ENCODE data around the gene GREB1. TPM values are rescaled to one million over a fixed set of nuclear protein-coding genes. Genes with fewer than 3 reads are reported as not detected.

The GREB1 gene
- total and polyA plus RNA-seq, 2 of the 4 experiments (the other 2 are of a cell fraction): 0.05 TPM; not detected in 1

DNA sequence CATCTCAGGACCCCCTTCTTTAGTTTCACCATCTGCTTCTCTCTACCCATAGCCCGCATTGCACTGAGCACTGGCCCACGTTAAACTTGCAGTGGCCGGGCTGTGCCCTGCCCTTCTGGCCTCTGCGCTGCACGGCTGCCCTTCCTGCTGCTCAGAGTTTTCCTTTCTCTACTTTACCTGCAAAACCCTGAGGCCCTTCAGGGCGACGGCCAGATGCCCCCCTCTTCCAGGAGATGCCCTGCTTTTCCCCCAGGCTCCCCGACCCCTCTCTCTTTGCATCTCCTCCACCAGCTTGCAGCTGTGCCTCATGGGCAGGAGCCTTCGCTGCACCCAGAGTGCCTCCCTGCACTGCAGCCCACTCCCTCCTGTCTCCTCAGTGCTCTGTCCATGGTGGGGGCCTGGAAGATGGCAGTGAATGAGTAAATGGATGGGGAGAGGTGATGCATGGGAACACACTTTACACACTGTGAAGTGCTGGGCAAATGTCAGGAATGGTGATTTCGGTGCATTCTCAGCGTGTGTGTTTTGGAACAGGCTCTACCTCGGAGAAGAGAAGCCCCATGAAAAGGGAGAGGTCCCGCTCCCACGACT is 82.3 kb downstream of the GREB1 start:
- POLR2A ChIA-PET (ENCODE audit: unreplicated experiment): no interaction called here
- dilution Hi-C loops (cut with HindIII; ENCODE audit: low sequenced_read_pairs, unreplicated experiment): no loop called here

More for the DNA sequence above, 82.3 kb downstream of the GREB1 start:
- Histone ChIP-seq H3K4me1 (ENCODE audit: control insufficient read depth, insufficient read depth, low read length) (peaks cover 3% of the 10 kb centered on the region; the same call in 1 of the 2 replicates), H4K91ac (ENCODE audit: insufficient read depth, low read depth, low read length) (no peak overlapping the region), H3K27ac (ENCODE audit: insufficient read depth, low read length) (no peak overlapping the region), H3K4me2 (ENCODE audit: low read depth, low read length) (no peak overlapping the region), H2BK5ac (ENCODE audit: low read depth, low read length, poor library complexity, severe bottlenecking) (no peak overlapping the region), H2AFZ (replicated peaks; ENCODE audit: low read length, poor library complexity) (peak overlapping the region; percentile 33), H3K36me3 (ENCODE audit: control insufficient read depth, insufficient read depth, low read length) (no peaks in the 10 kb centered on the region), H3K4ac (ENCODE audit: low read depth, low read length) (no peak overlapping the region), H2BK15ac (ENCODE audit: low read depth, low read length) (no peak overlapping the region), H2AK9ac (replicated peaks; ENCODE audit: low read depth, low read length, poor library complexity) (no peak overlapping the region), H4K20me1 (ENCODE audit: insufficient read depth, low read length) (no peaks in the 10 kb centered on the region), H3K56ac (ENCODE audit: extremely low read depth, insufficient read depth, low read length) (no peak overlapping the region), H3K79me1 (ENCODE audit: low read depth in 1 of 2, low read length in 2 of 2) (no peaks in the 10 kb centered on the region), H3K4me3 (ENCODE audit: insufficient read depth, low read depth, low read length) (no peak overlapping the region), H4K5ac (ENCODE audit: low read depth, low read length) (no peak overlapping the region), H3K9me3 (ENCODE audit: control insufficient read depth, insufficient read depth, low read length) (no peaks in the 10 kb centered on the region; the same call in 1 of the 2 replicates), H3K9me1 (ENCODE audit: insufficient read depth, low read length) (no peaks in the 10 kb centered on the region), H3K14ac (replicated peaks; ENCODE audit: low read depth, low read length) (no peak overlapping the region), H3K18ac (ENCODE audit: low read depth, low read length) (no peak overlapping the region), H4K8ac (ENCODE audit: low read depth in 2 of 2, low read length in 2 of 2) (no peak overlapping the region), H3K9ac (ENCODE audit: low read depth, low read length) (no peak overlapping the region), H2BK120ac (ENCODE audit: low read depth, low read length) (no peak overlapping the region), H2AK5ac (ENCODE audit: low read depth, low read length) (no peak overlapping the region), H2BK20ac (ENCODE audit: low read depth, low read length) (no peak overlapping the region), H3K23ac (ENCODE audit: low read depth, low read length) (no peak overlapping the region), H3K27me3 (ENCODE audit: control insufficient read depth, insufficient read depth, low read length) (peaks cover 22% of the 10 kb centered on the region)
- CTCF ChIA-PET: no interaction called here
- intact Hi-C loops (cut with micrococcal nuclease) (no loop called here), in situ Hi-C loops (cut with MboI; ENCODE audit: low sequenced_read_pairs) (no loop called here)
- no peak for TF ChIP-seq POLR2A (IDR thresholded peaks at IDR 0.05; ENCODE audit: low read depth, low read length)
- TF ChIP-seq MAFK (IDR thresholded peaks at IDR 0.05; ENCODE audit: low read depth, low read length): no peak
- TF ChIP-seq, protein P1, sequence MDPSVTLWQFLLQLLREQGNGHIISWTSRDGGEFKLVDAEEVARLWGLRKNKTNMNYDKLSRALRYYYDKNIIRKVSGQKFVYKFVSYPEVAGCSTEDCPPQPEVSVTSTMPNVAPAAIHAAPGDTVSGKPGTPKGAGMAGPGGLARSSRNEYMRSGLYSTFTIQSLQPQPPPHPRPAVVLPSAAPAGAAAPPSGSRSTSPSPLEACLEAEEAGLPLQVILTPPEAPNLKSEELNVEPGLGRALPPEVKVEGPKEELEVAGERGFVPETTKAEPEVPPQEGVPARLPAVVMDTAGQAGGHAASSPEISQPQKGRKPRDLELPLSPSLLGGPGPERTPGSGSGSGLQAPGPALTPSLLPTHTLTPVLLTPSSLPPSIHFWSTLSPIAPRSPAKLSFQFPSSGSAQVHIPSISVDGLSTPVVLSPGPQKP (IDR thresholded peaks at IDR 0.05; ENCODE audit: borderline replicate concordance, low read depth, low read length): no peak
- no peak for TF ChIP-seq NFE2L2 (IDR thresholded peaks at IDR 0.05; ENCODE audit: low read depth, low read length)
- TF ChIP-seq RFX5 (IDR thresholded peaks at IDR 0.05; ENCODE audit: low read depth, low read length): no peak
- TF ChIP-seq CEBPB (IDR thresholded peaks at IDR 0.05; ENCODE audit: low read depth, low read length): no peak
- TF ChIP-seq BHLHE40 (IDR thresholded peaks at IDR 0.05; ENCODE audit: low read depth, low read length): no peak
- TF ChIP-seq SMC3 (IDR thresholded peaks at IDR 0.05; ENCODE audit: low read depth, low read length): no peak
- no peak for TF ChIP-seq RCOR1 (IDR thresholded peaks at IDR 0.05; ENCODE audit: insufficient replicate concordance, low read length)
- TF ChIP-seq CHD1 (IDR thresholded peaks at IDR 0.05; ENCODE audit: low read depth, low read length): no peak
- no peak for TF ChIP-seq FOS (IDR thresholded peaks at IDR 0.05; ENCODE audit: low read depth, low read length)
- TF ChIP-seq RAD21 (IDR thresholded peaks at IDR 0.05; ENCODE audit: low read length): no peak
- TF ChIP-seq, protein P2, sequence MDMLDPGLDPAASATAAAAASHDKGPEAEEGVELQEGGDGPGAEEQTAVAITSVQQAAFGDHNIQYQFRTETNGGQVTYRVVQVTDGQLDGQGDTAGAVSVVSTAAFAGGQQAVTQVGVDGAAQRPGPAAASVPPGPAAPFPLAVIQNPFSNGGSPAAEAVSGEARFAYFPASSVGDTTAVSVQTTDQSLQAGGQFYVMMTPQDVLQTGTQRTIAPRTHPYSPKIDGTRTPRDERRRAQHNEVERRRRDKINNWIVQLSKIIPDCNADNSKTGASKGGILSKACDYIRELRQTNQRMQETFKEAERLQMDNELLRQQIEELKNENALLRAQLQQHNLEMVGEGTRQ (IDR thresholded peaks at IDR 0.05; ENCODE audit: low read depth, low read length): no peak
- no peak for TF ChIP-seq MAZ (IDR thresholded peaks at IDR 0.05; ENCODE audit: borderline replicate concordance, low read depth, low read length)
- TF ChIP-seq, protein P3, sequence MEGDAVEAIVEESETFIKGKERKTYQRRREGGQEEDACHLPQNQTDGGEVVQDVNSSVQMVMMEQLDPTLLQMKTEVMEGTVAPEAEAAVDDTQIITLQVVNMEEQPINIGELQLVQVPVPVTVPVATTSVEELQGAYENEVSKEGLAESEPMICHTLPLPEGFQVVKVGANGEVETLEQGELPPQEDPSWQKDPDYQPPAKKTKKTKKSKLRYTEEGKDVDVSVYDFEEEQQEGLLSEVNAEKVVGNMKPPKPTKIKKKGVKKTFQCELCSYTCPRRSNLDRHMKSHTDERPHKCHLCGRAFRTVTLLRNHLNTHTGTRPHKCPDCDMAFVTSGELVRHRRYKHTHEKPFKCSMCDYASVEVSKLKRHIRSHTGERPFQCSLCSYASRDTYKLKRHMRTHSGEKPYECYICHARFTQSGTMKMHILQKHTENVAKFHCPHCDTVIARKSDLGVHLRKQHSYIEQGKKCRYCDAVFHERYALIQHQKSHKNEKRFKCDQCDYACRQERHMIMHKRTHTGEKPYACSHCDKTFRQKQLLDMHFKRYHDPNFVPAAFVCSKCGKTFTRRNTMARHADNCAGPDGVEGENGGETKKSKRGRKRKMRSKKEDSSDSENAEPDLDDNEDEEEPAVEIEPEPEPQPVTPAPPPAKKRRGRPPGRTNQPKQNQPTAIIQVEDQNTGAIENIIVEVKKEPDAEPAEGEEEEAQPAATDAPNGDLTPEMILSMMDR (conservative IDR thresholded peaks at IDR 0.05; ENCODE audit: low read depth, low read length): no peak
- no peak for TF ChIP-seq MXI1 (IDR thresholded peaks at IDR 0.05; ENCODE audit: borderline replicate concordance, low read depth, low read length)
- BruUV-seq (replicated peaks): no TSS peak
- 76% methylated on average over 5 of the region's 14 CpGs; no CpG with 5 or more reads in 1 of the 2 experiments for WGBS, 2 experiments (ENCODE audit: extremely low coverage in 2 of 2, insufficient read length in 1 of 2)
- DNase-seq: no peak
- no peak for ATAC-seq (ENCODE audit: low read depth)

Measured in IMR-90 (cell line).